HG02642 (cell line): ENCODE measurements around the gene ESRRA.
A peak's percentile ranks its signal among the peaks of the same experiment; 100 is the strongest.

ENCODE experiments used
- ATAC-seq: cut with Tn5 transposase; IDR thresholded peaks from one replicate; pipeline ENCODE4 v1.9.1; 2021; ENCODE audit warnings: mild to moderate bottlenecking; ENCODE audit not compliant: unreplicated experiment, poor library complexity

The ESRRA gene

GRCh38 chr11:64305075-64305690, at the start of gene ESRRA:
Gene ESRRA (plus strand): TSS chr11:64305524. CDS start chr11:64307180, 1,656 bp downstream.
- ATAC-seq, result peak; percentile 75

GRCh38 chr11:64256300-64256699, 49.0 kb upstream of the ESRRA start:
- no peak for ATAC-seq

GRCh38 chr11:64258356-64258755, 47.0 kb upstream of the ESRRA start:
- no peak for ATAC-seq

GRCh38 chr11:64258946-64259532, 46.3 kb upstream of the ESRRA start:
- ATAC-seq, result no peak

GRCh38 chr11:64259533-64260067, 45.7 kb upstream of the ESRRA start:
- ATAC-seq, result no peak

GRCh38 chr11:64260147-64260708, 45.1 kb upstream of the ESRRA start:
- ATAC-seq, result no peak

GRCh38 chr11:64261556-64262080, 43.7 kb upstream of the ESRRA start:
- ATAC-seq, result no peak

GRCh38 chr11:64262271-64263002, 42.9 kb upstream of the ESRRA start:
- no peak for ATAC-seq

- ATAC-seq, result no peak
These were observed 42.0 kb upstream of the ESRRA start for GRCh38 chr11:64263021-64263946.

- ATAC-seq, result no peak
These were observed 41.4 kb upstream of the ESRRA start for GRCh38 chr11:64263947-64264317.

GRCh38 chr11:64264371-64264852, 40.9 kb upstream of the ESRRA start:
- ATAC-seq, result no peak

- ATAC-seq, result no peak
These were observed 39.9 kb upstream of the ESRRA start for GRCh38 chr11:64265176-64266160.

GRCh38 chr11:64266339-64266738, 39.0 kb upstream of the ESRRA start:
- no peak for ATAC-seq

- ATAC-seq, result no peak
These were observed 37.9 kb upstream of the ESRRA start for GRCh38 chr11:64267207-64267945.

- ATAC-seq, result no peak
These were observed 37.1 kb upstream of the ESRRA start for GRCh38 chr11:64268025-64268892.

- ATAC-seq, result peak; percentile 10
These were observed 36.3 kb upstream of the ESRRA start for GRCh38 chr11:64268893-64269539.
